ENCODE data around the gene GPANK1.
A peak's percentile ranks its signal among the peaks of the same experiment; 100 is the strongest.
"Not testable (repeated sequence)": the region's sequence is repeated elsewhere in the genome, so short reads cannot be mapped to it uniquely, and the experiment has no call there.

Gene GPANK1

GRCh38 chr6:31664790-31665500 lies at the start of gene GPANK1:
TSS of gene GPANK1 (minus strand) at chr6:31664997. CDS start at chr6:31664478, 519 bp downstream.
- peak; percentile 83 for DNase-seq (ENCODE audit: low read depth)

- no peak for DNase-seq (ENCODE audit: low read depth)
Measured at GRCh38 chr6:31713991-31714684, 49.3 kb upstream of the GPANK1 start.

- no peak for DNase-seq (ENCODE audit: low read depth)
Measured at GRCh38 chr6:31713465-31713864, 48.7 kb upstream of the GPANK1 start.

- DNase-seq (ENCODE audit: low read depth): no peak
Measured at GRCh38 chr6:31712296-31712695, 47.5 kb upstream of the GPANK1 start.

- DNase-seq (ENCODE audit: low read depth): no peak
Measured at GRCh38 chr6:31711233-31711632, 46.4 kb upstream of the GPANK1 start.

- DNase-seq (ENCODE audit: low read depth): no peak
Measured at GRCh38 chr6:31710523-31711219, 45.9 kb upstream of the GPANK1 start.

GRCh38 chr6:31709157-31709556 lies 44.4 kb upstream of the GPANK1 start:
- not testable (repeated sequence) for DNase-seq (ENCODE audit: low read depth)

- no peak for DNase-seq (ENCODE audit: low read depth)
Measured at GRCh38 chr6:31708224-31708623, 43.4 kb upstream of the GPANK1 start.

GRCh38 chr6:31707701-31708100 lies 42.9 kb upstream of the GPANK1 start:
- DNase-seq (ENCODE audit: low read depth): no peak

- DNase-seq (ENCODE audit: low read depth): no peak
Measured at GRCh38 chr6:31706599-31706998, 41.8 kb upstream of the GPANK1 start, which contains the start of gene LY6G6F. TSS of gene LY6G6F (plus strand) at chr6:31706866. CDS start at chr6:31706907, 41 bp downstream.

GRCh38 chr6:31705931-31706330 lies 41.1 kb upstream of the GPANK1 start:
- DNase-seq (ENCODE audit: low read depth): no peak

- peak; percentile 96 for DNase-seq (ENCODE audit: low read depth)
Measured at GRCh38 chr6:31702819-31703716, 38.3 kb upstream of the GPANK1 start, which contains the start of gene ABHD16A. TSS of gene ABHD16A (minus strand) at chr6:31703324. CDS start at chr6:31703281, 43 bp downstream.

- DNase-seq (ENCODE audit: low read depth): no peak
Measured at GRCh38 chr6:31702405-31702818, 37.6 kb upstream of the GPANK1 start.

- no peak for DNase-seq (ENCODE audit: low read depth)
Measured at GRCh38 chr6:31701666-31702404, 37.0 kb upstream of the GPANK1 start.

GRCh38 chr6:31700740-31701401 lies 36.1 kb upstream of the GPANK1 start:
- no peak for DNase-seq (ENCODE audit: low read depth)

- DNase-seq (ENCODE audit: low read depth): no peak
Measured at GRCh38 chr6:31697555-31697954, 32.8 kb upstream of the GPANK1 start.

- DNase-seq (ENCODE audit: low read depth): no peak
Measured at GRCh38 chr6:31693535-31693934, 28.7 kb upstream of the GPANK1 start.

- DNase-seq (ENCODE audit: low read depth): no peak
Measured at GRCh38 chr6:31692886-31693285, 28.1 kb upstream of the GPANK1 start.

- no peak for DNase-seq (ENCODE audit: low read depth)
Measured at GRCh38 chr6:31692353-31692752, 27.6 kb upstream of the GPANK1 start.

GRCh38 chr6:31691564-31692108 lies 26.8 kb upstream of the GPANK1 start:
- DNase-seq (ENCODE audit: low read depth): no peak
